ENCODE data around the gene CTSC.
A peak's percentile ranks its signal among the peaks of the same experiment; 100 is the strongest.

The CTSC gene

DNA sequence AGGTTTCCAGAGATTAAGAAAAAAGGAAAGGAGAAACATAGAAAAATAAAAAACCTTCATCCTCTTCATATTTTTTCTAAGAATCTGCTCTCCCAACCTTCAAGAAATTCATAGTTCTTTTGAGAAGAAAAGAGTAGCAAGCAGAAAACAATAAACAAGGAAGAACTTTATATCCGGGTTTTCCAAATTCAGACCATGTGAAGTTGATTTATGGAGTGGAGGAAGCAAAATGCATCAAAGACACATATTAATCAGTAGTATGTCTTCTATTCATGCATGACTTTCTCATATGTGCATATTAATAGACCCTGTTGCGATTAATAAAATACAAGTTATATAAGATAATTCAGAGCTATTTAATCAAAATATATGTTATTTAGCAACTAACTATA, 20.5 kb upstream of the CTSC start:
- no peak for TF ChIP-seq POLR2A (IDR thresholded peaks at IDR 0.05; ENCODE audit: extremely low read depth, insufficient read length)
- no peak for TF ChIP-seq MYC (IDR thresholded peaks at IDR 0.05; ENCODE audit: low read depth, low read length)
- no peak for TF ChIP-seq CTCF (IDR thresholded peaks at IDR 0.05; ENCODE audit: low read depth, low read length)
- no peak for TF ChIP-seq MAX (IDR thresholded peaks at IDR 0.05; ENCODE audit: low read depth, low read length)
- DNase-seq (ENCODE audit: low read depth), result no peak
- no peak overlapping the region for H3K4me3 ChIP-seq (ENCODE audit: low read depth, low read length)

DNA sequence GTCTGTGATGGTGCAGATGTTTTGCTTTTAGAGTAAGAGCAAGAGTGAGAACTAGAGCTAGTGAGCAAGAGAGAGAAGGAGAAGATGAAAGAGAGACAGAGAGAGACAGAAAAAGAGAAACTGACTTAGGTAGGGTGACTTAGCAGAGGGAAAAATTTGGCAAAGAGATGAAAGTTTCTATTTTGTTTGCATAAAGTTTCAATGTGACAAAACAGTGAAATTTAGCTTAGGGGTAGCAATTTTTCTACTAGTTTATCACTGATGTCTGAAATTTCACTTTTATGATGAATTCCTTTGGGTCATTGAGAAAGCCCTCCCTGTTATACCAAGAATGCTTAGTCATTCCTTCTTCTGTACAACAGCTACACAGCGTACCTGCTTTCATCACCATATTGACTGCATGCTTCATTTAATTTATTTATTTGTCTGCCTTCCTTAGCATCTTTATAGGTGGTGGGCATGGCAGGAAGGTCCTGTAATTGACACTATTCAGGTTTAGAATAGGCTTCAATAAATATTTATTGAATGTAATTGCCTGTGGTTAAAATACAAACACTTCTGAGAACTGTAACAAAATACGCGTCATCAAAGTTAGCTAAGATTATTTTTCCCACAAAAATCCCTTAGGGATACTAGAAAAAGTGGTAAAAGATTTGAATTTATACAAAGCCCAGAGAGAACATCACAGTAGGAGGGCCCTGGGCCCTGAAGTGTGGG, 19.9 kb upstream of the CTSC start:
- TF ChIP-seq CTCF (IDR thresholded peaks at IDR 0.05; ENCODE audit: low read depth, low read length) (no peak), POLR2A (IDR thresholded peaks at IDR 0.05; ENCODE audit: extremely low read depth, insufficient read length) (no peak), MAX (IDR thresholded peaks at IDR 0.05; ENCODE audit: low read depth, low read length) (no peak), MYC (IDR thresholded peaks at IDR 0.05; ENCODE audit: low read depth, low read length) (no peak)
- DNase-seq (ENCODE audit: low read depth), result peak; percentile 67
- no peak overlapping the region for H3K4me3 ChIP-seq (ENCODE audit: low read depth, low read length)

DNA sequence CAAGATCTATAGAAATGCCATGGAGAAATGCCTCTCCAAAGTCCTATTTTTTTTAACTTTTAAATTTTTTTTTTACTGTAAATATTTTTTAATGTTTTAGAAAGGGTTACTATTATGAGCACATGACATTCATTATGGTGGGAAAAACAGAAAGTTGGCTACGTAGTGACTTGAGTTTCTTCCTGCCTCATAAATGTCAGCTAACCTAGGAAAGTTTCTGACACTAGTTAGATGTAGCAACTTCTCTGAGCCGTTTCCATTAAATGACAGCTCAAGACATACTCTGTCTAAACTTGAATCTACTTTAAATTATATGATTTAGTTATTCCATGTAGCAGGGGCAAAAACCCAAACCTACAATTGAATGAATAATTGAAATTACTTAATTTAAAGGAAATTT, 18.4 kb upstream of the CTSC start:
- peak; percentile 68 for DNase-seq (ENCODE audit: low read depth)
- H3K4me3 ChIP-seq (ENCODE audit: low read depth, low read length), result no peak overlapping the region
- TF ChIP-seq CTCF (IDR thresholded peaks at IDR 0.05; ENCODE audit: low read depth, low read length) (no peak), MAX (IDR thresholded peaks at IDR 0.05; ENCODE audit: low read depth, low read length) (no peak), MYC (IDR thresholded peaks at IDR 0.05; ENCODE audit: low read depth, low read length) (no peak), POLR2A (IDR thresholded peaks at IDR 0.05; ENCODE audit: extremely low read depth, insufficient read length) (no peak)

- TF ChIP-seq MYC (IDR thresholded peaks at IDR 0.05; ENCODE audit: low read depth, low read length), result no peak
- TF ChIP-seq MAX (IDR thresholded peaks at IDR 0.05; ENCODE audit: low read depth, low read length), result peak; percentile 26; the same call in 1 of the 2 replicates
- peak; percentile 63 for DNase-seq (ENCODE audit: low read depth)
- no peak overlapping the region for H3K4me3 ChIP-seq (ENCODE audit: low read depth, low read length)
These were observed 17.4 kb upstream of the CTSC start for GRCh38 chr11:88354912-88355311.

DNA sequence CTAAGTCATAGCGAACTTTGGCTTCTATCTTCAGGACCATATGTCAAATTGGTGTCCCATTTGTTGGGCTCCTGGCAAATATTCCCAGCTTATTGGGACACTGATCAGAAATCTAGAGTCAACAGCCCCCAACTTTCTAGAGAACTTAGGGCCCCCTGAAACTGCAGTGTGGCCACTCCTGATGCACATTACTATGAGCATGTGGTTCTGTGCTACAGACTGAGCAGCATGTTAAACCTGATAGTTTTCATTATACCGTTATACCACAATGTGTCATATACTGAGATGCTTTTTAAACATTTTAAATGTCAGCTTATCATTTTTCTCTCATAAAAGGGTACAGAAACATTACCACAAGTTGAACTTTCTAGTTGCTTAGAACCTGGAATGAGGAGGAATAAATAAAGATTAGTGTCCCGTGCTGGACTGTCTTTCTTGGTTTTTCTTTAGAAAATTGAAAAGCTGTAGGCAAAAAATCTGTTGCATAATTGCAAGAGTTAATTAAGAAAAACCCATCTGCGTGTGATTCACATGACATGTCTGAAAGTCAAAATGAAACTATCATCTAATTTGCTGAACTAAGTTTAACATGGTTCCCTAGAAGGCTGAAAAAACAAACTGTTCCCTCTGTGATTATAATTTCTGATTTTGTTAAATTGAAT, 16.4 kb upstream of the CTSC start:
- no peak overlapping the region for H3K4me3 ChIP-seq (ENCODE audit: low read depth, low read length)
- TF ChIP-seq POLR2A (IDR thresholded peaks at IDR 0.05; ENCODE audit: extremely low read depth, insufficient read length), result no peak
- peak; percentile 71 for TF ChIP-seq MAX (IDR thresholded peaks at IDR 0.05; ENCODE audit: low read depth, low read length)
- TF ChIP-seq CTCF (IDR thresholded peaks at IDR 0.05; ENCODE audit: low read depth, low read length), result no peak
- DNase-seq (ENCODE audit: low read depth), result no peak

DNA sequence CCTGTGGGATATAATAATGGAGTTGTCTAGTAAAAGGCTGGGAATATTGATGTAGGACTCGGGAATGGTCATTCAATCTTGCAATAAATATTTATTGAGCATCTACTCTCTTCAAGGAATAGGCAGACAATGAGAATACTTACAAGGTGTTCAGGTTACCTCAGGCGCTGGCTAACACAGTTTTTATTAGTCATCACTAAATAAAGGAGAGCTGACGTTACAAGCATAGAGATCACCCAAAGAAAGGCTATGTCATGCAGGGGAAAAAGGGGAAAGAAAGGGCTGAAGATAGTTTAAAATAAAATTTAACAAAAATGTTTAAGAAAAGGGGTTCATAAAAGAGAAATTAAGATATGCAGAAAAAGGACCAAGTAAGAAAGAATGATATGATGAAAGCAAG, 15.8 kb upstream of the CTSC start:
- H3K4me3 ChIP-seq (ENCODE audit: low read depth, low read length), result no peak overlapping the region
- DNase-seq (ENCODE audit: low read depth), result no peak

More for the DNA sequence above, 15.8 kb upstream of the CTSC start:
- no peak for TF ChIP-seq POLR2A (IDR thresholded peaks at IDR 0.05; ENCODE audit: extremely low read depth, insufficient read length)
- no peak for TF ChIP-seq MYC (IDR thresholded peaks at IDR 0.05; ENCODE audit: low read depth, low read length)
- no peak for TF ChIP-seq MAX (IDR thresholded peaks at IDR 0.05; ENCODE audit: low read depth, low read length)
- no peak for TF ChIP-seq CTCF (IDR thresholded peaks at IDR 0.05; ENCODE audit: low read depth, low read length)
